Left ventricle myocardium inferior (tissue), 1 donor: Measurements from ENCODE around the gene MED13L. TPM values are rescaled to one million over a fixed set of nuclear protein-coding genes. Genes with fewer than 3 reads are reported as not detected.

Experiments used
- DNase-seq: peaks from one replicate; pipeline ENCODE4 v3.0.0-alpha.2; 2020
- H3K27ac ChIP-seq: fragments of 200-600 bp; replicated peaks from 2 replicates; pipeline ENCODE4 v1.8.0; 2021
- H3K27me3 ChIP-seq: fragments of 200-600 bp; 2 replicates; pipeline ENCODE4 v1.8.0; 2021; ENCODE audit warnings: low read depth
- H3K36me3 ChIP-seq: fragments of 200-600 bp; 2 replicates; pipeline ENCODE4 v1.8.0; 2021
- H3K4me1 ChIP-seq: fragments of 200-600 bp; 2 replicates; pipeline ENCODE4 v1.8.0; 2021
- H3K4me3 ChIP-seq: fragments of 200-600 bp; 2 replicates; pipeline ENCODE4 v1.8.0; 2021; ENCODE audit warnings: mild to moderate bottlenecking, moderate library complexity
- H3K9me3 ChIP-seq: fragments of 200-600 bp; replicated peaks from 2 replicates; pipeline ENCODE4 v1.8.0; 2021
- intact Hi-C: fragments of 100-400 bp; cut with micrococcal nuclease; formaldehyde crosslinking; loops from one replicate; pipeline ENCODE4 v1.11.0; 2022
- total RNA-seq: library from RNA; stranded (reverse); fragmentation: NEBNext Ultra II Directional; extraction: Animal tissue kit (Norgen Biotek cat#: 25700); gene quantifications from one replicate; pipeline ENCODE4 v1.2.1, GENCODE V29; 2021
- TF ChIP-seq, protein P1 (sequence below): fragments of 200-600 bp; IDR thresholded peaks from 2 replicates; pipeline ENCODE4 v1.8.0; 2021; ENCODE audit warnings: antibody characterized with exemption, mild to moderate bottlenecking, borderline replicate concordance
- donor health status: DM: no; HTN: yes; CAD: no; lungs with severe emphysema.

Gene MED13L
- total RNA-seq, 1 donor from 2014 or later: 55.0 TPM

DNA sequence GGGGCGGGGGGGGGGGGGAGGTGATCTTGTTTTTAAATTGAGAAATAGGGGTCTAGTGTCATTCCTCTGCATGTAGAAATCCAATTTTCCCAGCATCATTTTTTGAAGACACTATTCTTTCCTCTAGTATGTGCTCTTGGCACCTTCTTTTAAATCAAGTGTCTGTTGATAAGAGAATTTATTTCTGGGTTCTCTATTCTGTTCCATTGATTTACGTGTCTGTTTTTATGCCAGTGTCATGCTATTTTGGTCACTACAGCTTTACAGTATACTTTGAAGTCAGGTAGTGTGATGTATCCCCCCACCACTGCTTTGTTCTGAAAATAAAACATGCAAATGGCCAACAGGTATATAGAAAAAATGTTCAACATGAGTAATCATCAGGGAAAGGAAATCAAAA, 252.7 kb downstream of the MED13L start:
- peaks cover 45% of the 10 kb centered on the region for H3K4me1 ChIP-seq
- H3K36me3 ChIP-seq: no peaks in the 10 kb centered on the region
- H3K4me3 ChIP-seq: no peak overlapping the region
- no peaks in the 10 kb centered on the region for H3K27me3 ChIP-seq
- H3K27ac ChIP-seq: no peak overlapping the region
- DNase-seq: no peak
- TF ChIP-seq, protein P1, sequence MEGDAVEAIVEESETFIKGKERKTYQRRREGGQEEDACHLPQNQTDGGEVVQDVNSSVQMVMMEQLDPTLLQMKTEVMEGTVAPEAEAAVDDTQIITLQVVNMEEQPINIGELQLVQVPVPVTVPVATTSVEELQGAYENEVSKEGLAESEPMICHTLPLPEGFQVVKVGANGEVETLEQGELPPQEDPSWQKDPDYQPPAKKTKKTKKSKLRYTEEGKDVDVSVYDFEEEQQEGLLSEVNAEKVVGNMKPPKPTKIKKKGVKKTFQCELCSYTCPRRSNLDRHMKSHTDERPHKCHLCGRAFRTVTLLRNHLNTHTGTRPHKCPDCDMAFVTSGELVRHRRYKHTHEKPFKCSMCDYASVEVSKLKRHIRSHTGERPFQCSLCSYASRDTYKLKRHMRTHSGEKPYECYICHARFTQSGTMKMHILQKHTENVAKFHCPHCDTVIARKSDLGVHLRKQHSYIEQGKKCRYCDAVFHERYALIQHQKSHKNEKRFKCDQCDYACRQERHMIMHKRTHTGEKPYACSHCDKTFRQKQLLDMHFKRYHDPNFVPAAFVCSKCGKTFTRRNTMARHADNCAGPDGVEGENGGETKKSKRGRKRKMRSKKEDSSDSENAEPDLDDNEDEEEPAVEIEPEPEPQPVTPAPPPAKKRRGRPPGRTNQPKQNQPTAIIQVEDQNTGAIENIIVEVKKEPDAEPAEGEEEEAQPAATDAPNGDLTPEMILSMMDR: no peak
- no peaks in the 10 kb centered on the region for H3K9me3 ChIP-seq
- intact Hi-C loops: no loop called here

DNA sequence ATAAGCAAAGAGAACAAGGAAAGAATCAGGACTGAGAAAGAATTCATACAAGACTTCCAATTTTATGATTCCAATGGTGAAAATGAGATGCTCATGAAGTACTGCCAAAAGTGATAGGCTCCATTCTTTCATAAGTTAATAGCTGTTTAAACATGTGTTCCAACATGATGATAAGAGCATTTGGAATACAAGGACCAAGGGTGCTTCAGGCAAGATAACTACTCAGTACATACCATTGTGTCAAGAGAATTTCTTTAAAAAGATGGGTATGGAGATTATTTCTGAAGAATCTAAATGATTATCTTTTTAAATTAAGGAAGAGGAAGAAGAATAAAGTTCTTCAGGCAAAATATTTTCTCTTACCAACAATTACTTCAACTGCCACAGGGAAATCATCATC, 258.1 kb downstream of the MED13L start:
- intact Hi-C loops: loop anchor here (5.0 kb wide), 1 partner anchor 218 kb away; no protein-coding TSS in a partner anchor
- Histone ChIP-seq H3K27me3 (no peaks in the 10 kb centered on the region), H3K4me1 (peaks cover 36% of the 10 kb centered on the region), H3K36me3 (peaks cover 13% of the 10 kb centered on the region), H3K27ac (no peak overlapping the region), H3K9me3 (no peaks in the 10 kb centered on the region), H3K4me3 (no peak overlapping the region)
- no peak for DNase-seq
- TF ChIP-seq, protein P1: no peak

DNA sequence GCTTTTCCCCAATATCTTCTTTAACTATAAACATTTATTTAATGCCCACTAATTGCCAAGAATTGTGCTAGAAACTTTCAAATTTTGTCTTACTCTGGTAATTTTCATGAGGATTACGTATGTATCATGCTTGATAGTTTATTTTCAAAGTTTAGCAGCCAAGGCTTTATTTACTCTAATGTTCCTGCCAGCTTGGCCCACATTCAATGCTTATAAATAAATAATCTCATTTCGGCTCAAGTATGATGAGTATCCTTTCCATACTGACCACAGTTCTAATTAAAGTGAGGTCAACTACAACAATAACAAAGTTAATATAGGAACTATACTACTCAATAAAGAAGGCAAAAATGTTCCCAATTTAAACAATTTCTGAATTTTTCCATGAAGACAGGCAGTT, 259.2 kb downstream of the MED13L start:
- TF ChIP-seq, protein P1: no peak
- Histone ChIP-seq H3K4me1 (peaks cover 28% of the 10 kb centered on the region), H3K36me3 (peaks cover 23% of the 10 kb centered on the region), H3K27ac (no peak overlapping the region), H3K9me3 (no peaks in the 10 kb centered on the region), H3K27me3 (no peaks in the 10 kb centered on the region), H3K4me3 (no peak overlapping the region)
- intact Hi-C loops: loop anchor here (5.0 kb wide), 1 partner anchor 219 kb away; no protein-coding TSS in a partner anchor
- no peak for DNase-seq

DNA sequence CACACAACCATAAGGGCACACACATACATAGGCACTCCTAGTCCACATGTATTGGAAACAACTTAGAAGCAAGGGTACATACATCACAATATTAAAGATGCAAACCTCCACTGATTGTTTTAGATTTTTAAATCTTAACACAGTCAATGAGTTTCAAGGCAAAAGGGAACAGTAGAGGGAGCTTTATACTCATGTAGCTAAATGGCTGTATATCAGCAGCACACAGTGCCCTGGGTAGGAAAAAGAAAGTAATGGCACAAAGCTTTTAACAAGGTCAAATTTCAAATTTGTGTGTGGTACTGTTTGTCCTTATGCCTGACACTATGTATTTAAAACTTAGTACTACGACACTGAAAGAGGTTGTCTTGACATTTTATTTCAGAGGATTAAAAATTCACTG, 262.0 kb downstream of the MED13L start:
- TF ChIP-seq, protein P1: peak; percentile 71
- intact Hi-C loops: loop anchor here (5.0 kb wide), 1 partner anchor 222 kb away; no protein-coding TSS in a partner anchor
- Histone ChIP-seq H3K9me3 (no peaks in the 10 kb centered on the region), H3K4me1 (peaks cover 28% of the 10 kb centered on the region), H3K27me3 (no peaks in the 10 kb centered on the region), H3K4me3 (no peak overlapping the region), H3K36me3 (peaks cover 51% of the 10 kb centered on the region), H3K27ac (no peak overlapping the region)
- no peak for DNase-seq

DNA sequence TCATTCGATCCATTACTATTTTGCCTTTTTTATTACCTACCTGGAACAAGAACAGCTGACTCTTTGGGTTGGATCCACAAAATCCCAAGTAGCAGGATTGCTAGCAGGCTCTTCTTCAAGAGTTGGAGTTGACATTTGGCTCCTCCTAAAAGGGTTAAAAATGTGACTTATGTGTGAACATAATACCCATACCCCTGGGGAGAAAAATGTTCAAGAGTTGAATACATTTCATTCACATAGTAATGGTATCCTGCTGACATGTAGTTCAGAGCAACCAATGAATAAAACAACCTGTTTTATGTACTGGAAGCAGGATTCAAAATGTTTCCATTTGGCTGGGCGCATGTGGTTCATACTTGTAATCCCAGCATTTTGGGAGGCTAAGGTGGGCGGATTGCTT, 264.7 kb downstream of the MED13L start:
- Histone ChIP-seq H3K27me3 (no peaks in the 10 kb centered on the region), H3K36me3 (peaks cover 66% of the 10 kb centered on the region), H3K4me1 (peaks cover 11% of the 10 kb centered on the region), H3K4me3 (no peak overlapping the region), H3K9me3 (no peaks in the 10 kb centered on the region), H3K27ac (no peak overlapping the region)
- DNase-seq: no peak
- intact Hi-C loops: no loop called here
- TF ChIP-seq, protein P1: no peak

DNA sequence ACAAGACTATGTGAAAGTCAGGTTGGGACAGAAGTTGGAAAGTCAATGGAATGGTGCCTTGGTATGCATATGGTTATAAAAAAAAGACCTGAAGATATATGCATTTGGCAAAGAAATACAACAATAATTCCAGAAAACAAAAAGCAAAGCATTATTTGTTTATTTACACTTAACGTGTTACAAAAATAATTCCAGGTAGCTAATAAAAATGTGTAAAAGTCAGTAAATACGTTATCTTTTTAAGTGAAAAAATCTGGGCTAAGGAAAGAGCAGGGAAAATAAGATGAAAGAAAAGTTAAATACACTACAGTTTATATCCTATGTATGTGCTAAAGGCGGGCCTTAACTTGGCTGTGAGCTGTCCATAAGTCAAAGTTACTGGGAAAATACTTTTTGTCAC, 266.3 kb downstream of the MED13L start:
- Histone ChIP-seq H3K27ac (no peak overlapping the region), H3K4me3 (no peak overlapping the region), H3K27me3 (no peaks in the 10 kb centered on the region), H3K36me3 (peaks cover 80% of the 10 kb centered on the region), H3K9me3 (no peaks in the 10 kb centered on the region), H3K4me1 (peaks cover 11% of the 10 kb centered on the region)
- DNase-seq: no peak
- TF ChIP-seq, protein P1: no peak
- intact Hi-C loops: no loop called here
